ENCODE measurements around the gene VAT1L.

The VAT1L gene

DNA sequence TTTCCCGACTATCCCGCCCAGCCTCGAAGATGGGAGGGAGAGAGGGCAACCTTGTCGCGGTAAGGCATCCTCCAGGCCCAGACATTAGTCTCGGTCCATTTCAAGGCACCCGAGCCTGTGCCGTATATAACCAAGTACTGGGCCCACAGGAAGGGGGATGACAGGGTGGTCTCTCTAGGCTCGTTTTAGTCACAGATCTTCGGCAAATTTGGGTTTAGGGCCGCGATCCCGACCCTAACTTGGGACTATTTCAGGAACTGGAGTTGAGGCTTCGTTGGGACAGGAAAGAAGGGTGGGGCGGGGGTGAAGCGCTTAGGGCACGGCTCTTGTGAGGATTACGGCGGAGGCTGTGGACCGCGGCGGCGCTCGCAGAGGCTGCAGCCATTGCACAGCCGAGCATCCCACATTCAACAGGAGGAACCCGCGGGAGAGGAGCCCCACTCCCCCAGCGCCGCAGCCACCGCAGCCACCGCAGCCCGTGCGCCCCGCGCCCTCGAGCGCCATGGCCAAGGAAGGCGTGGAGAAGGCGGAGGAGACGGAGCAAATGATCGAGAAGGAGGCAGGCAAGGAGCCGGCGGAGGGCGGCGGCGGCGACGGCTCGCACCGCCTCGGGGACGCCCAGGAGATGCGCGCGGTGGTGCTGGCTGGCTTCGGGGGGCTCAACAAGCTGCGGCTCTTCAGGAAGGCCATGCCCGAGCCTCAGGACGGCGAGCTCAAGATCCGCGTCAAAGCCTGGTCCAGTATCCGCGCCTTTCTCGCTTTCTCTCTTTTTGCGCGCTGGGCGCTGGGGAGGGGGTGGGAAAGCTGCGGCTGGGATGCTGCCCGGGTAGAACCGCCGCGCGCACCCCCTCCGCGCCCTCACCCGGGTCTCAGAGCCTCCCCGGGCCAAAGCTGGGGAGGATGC is at the start of gene VAT1L:
VAT1L (plus strand) TSS at position 384 of the 904 bp plus-strand sequence; CDS start at position 503, 119 bp downstream.
- peak; percentile 81 for DNase-seq (ENCODE audit: low spot score)

GRCh38 chr16:77738706-77739558 is 49.4 kb upstream of the VAT1L start:
- DNase-seq (ENCODE audit: low spot score) = no peak

DNA sequence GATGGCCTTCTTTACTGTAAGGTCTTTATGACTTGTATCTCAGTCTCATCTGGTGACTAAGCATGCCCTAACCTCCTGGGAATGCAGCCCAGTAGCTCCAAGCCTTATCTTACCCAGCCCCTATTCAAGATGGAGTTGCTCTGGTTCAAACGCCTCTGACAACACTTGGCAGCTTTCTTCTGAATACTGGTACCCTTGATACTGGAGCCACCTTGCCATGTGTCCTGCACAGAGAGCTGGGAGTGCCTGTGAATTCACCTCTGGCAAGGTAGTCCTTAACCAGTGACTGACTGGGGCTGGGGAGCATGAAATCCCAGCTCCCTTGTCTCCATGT is 48.8 kb upstream of the VAT1L start:
- no peak for DNase-seq (ENCODE audit: low spot score)

DNA sequence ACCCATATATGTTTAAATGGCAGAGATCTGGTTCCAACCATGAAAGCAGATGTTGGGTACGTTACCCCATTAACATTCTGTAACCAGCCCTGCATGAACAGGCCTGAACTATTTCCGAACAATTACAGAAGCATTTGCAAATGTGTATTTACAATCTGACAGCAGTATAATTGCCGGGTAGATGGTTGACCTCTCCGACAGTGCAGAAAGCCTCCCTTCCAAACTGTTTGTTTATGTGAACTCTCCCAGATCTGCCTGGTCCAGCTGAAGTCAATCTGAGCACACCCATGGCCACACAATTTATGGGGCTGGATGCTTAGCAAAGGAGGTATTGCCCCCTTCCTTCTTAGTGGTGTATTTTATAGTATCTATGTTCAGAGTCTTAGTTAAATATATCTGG is 44.2 kb upstream of the VAT1L start:
- DNase-seq (ENCODE audit: low spot score) = no peak

DNA sequence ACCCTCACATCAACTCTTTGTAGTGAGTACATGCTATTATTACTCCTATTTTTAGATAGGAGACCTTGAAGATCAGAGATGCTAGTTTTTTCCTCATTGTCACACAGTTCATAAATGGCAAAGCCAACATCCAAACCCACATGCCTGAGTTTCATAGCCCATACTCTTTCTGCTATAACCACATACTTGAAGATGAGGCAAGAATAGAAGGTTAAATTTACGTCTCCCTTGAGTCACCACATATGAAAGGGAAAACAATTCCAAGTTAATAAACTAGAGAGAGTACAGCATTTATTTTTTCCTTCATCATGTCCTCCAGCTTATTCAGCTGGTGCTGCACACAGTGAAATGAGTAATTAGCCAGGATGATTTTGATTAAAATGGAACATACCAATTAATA is 42.4 kb upstream of the VAT1L start:
- DNase-seq (ENCODE audit: low spot score) = no peak

DNA sequence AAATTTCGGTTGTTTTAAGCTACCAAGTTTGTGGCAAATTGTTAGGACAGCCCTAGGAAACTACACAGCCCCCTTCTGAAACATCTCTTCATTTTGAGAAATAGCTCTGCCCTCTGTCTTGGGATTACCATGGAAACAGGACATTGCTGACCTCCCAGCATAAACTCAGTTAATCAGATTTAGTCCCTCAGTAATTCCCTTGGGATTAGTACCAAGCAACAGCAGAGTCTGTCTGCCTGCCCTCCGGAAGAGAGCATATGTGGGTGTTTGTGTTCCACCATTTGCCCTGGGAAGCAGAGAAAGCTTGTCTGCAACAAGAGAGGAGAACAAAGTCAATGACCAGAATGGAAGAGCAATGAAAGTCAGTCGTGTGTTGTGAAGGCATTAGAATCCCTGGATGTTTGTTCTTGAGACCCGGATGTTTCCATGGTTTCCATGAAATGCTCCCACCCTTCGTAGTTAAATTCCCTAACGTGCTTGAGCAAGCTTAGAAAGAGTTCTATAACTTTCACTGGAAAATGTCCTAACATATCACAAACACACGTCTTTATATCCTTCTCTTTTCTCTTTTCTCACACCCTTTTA is 39.9 kb upstream of the VAT1L start:
- DNase-seq (ENCODE audit: low spot score) = no peak

GRCh38 chr16:77749415-77749814 is 38.9 kb upstream of the VAT1L start:
- DNase-seq (ENCODE audit: low spot score) = no peak

GRCh38 chr16:77758046-77758445 is 30.3 kb upstream of the VAT1L start:
- DNase-seq (ENCODE audit: low spot score) = peak; percentile 3

GRCh38 chr16:77758508-77758907 is 29.9 kb upstream of the VAT1L start:
- DNase-seq (ENCODE audit: low spot score) = no peak

DNA sequence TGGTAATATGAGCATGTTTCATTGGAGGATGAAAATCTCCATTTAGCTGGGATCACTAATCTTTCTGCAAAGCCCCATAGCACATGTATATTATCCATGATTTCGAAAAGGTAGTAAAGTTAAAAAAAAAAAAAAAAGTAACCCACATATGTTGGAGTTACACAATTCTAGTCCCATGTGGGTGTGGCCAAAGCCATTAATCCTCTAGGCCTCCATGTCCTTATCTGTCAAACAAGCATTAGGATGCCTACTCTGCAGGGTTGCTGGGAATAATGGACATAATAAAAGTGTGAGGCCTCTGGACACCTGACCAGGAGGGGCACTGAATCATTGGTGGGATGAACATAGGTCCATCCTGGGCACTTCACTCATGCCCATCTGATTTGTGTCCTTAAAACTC is 29.2 kb upstream of the VAT1L start:
- no peak for DNase-seq (ENCODE audit: low spot score)

DNA sequence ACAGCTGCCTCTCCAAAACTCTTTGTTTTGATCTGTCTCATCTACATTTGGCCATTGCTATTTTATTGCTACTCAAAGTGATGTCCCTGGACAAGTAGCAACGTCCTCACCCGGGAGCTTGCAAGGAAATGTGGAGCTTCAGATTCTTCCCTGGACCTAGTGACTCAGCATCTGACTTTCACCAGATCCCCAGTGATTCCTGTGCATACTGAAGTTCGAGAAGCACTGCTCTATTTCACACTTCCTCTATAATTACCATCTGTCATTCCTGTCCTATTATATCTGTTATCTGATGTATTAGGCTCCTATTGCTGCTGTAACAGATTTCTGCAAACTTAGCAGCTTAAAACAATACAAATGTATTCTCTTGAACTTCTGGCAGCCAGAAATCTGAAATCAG is 28.5 kb upstream of the VAT1L start:
- DNase-seq (ENCODE audit: low spot score) = no peak

DNA sequence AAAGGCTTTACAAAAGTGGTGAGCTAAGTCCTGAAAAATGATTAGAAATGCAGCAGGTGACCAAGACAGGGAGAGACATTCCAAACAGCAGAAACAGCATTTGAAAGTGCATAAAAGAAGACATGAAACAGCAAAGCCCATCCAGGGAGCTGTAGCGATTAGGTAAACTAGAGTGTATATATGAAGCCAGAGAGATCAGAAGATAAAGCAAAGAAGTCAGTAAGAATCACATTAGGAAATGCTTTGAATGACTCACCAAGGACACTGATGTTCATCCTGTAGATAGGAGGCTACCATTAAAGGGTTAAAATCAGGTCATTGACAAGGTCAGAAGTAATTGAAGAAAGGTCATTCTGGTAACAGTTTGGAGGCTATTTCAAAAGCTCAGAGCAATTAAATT is 27.6 kb upstream of the VAT1L start:
- no peak for DNase-seq (ENCODE audit: low spot score)

DNA sequence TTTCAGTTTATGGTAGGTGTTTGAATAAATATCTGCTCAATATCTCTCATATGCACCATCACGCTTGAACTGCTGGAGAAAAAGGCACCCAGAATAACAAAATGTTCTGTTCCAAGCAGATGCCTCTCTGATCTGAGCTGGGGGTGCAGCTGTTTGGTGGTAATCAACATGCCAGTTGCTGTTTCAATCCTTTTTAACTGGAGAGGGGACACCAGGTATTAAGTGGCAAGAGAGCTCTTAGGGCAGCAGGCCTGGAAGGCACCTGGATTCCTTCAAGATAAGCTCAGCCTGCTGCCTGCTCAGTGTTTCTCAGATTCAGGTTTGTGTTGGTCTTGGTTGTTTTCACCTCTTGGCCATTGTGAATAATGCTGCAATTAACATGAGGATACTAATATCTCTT is 27.2 kb upstream of the VAT1L start:
- DNase-seq (ENCODE audit: low spot score) = no peak

DNA sequence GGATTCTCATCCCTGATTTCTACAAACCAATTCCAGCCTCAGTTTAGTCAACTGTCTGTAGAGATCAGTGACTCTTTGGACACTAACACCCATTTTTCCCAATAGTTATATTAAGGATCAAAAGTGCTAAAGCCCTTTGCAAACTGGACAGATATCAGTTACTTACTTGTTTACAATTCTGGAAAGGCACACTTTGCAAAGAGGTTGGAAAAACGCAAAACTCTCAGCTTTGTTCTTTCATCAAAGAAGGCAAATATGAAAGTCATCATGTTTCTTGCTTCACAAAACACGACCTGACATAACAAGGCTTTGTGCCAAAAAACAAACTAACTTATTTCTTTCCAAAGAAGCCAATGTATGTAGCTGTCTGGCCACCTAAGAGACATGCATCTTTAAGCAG is 26.1 kb upstream of the VAT1L start:
- no peak for DNase-seq (ENCODE audit: low spot score)

GRCh38 chr16:77763994-77764393 is 24.4 kb upstream of the VAT1L start:
- DNase-seq (ENCODE audit: low spot score) = no peak

GRCh38 chr16:77767211-77767610 is 21.2 kb upstream of the VAT1L start:
- no peak for DNase-seq (ENCODE audit: low spot score)

DNA sequence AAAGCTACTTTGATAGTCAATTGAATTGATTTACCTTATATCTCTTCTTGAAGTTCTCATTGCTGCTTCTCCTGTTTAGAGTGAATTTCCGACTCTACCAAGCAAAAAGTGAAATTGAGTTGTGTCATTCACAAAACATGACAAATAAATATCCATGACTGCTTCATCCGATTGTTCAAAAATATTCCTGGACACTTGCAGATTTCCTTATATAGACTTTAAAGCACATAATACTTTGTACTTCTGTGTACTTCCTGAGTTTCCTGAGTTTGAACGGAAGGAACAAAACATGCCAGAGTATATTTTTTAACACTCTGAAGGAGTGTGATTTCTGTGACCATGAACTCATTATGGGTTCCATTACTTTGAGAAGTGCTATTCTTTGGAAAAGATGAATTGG is 20.5 kb upstream of the VAT1L start:
- DNase-seq (ENCODE audit: low spot score) = no peak

GRCh38 chr16:77775911-77776909 is 12.2 kb upstream of the VAT1L start:
- DNase-seq (ENCODE audit: low spot score) = peak; percentile 28

DNA sequence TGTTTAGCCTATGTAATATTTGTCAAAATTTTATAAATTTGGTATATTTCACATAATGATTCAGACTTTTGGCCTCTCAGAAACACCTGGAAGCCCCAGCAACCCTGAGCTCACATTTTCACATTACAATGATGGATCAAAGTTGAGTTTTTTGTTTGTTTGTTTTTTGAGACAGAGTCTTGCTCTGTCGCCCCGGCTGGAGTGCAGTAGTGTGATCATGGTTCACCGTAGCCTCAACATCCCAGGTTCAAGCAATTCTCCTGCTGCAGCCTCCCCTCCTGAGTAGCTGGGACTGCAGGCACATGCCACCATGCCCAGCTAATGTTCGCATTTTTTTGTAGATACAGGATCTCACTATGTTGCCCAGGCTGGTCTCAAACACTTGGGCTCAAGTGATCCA is 10.6 kb upstream of the VAT1L start:
- DNase-seq (ENCODE audit: low spot score) = no peak

DNA sequence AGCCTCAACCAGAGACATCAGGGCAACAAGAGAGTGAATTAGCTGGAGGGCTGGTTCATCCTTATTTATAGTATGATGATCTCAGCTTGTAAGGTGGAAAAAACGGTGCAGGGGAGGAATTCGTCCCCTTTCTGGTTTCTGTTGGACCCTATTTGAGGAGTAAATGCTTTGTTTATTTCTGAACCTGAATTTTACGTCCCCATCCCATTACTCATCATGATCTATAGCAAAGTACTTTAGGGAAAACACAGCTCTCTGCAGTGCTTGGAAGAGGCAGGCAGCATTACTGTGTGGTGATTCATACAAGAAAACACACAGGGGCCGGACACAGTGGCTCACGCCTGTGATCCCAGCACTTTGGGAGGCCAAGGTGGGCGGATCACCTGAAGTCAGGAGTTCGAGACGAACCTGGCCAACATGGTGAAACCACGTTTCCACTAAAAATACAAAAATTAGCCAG is 8.0 kb upstream of the VAT1L start:
- no peak for DNase-seq (ENCODE audit: low spot score)

DNA sequence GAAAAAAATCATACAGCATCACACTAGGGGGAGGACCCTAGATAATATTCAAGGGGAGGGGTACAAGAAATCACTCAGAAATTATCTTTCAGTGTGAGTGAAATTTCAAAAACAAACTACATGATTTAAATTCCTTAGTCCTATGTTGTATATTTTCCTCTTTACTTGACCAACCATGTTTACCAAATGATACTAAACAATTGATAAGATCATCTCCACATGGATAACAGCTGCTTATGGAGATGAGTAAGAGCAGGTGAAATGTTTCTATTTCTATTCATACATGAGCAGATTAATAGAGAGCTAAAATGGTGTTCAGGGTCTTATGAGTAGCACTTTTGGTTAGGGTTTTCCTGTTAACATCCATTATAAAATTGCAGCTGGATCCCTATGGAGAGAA is 7.3 kb upstream of the VAT1L start:
- no peak for DNase-seq (ENCODE audit: low spot score)

- DNase-seq (ENCODE audit: low spot score) = no peak
These were observed 5.7 kb upstream of the VAT1L start for GRCh38 chr16:77782694-77783093.

All from Ammon's horn (tissue), 1 donor.